H9 (cell line): ENCODE measurements around the gene SLCO2A1. TPM values are rescaled to one million over a fixed set of nuclear protein-coding genes. Genes with fewer than 3 reads are reported as not detected.
A peak's percentile ranks its signal among the peaks of the same experiment; 100 is the strongest.

Experiments
- DNase-seq: peaks from one replicate; pipeline ENCODE4 v3.0.0-alpha.2; 2017
- H2AFZ ChIP-seq: one replicate; pipeline ENCODE4 v1.6.1; 2013; ENCODE audit warnings: mild to moderate bottlenecking, low read length, control low read depth, moderate library complexity
- H2AK5ac ChIP-seq: 2 replicates; pipeline ENCODE4 v1.6.1; 2013; ENCODE audit warnings: low read length, control low read depth, mixed read lengths; ENCODE audit not compliant: insufficient read length
- H2BK120ac ChIP-seq: one replicate; pipeline ENCODE4 v1.6.1; 2013; ENCODE audit warnings: low read depth, mild to moderate bottlenecking, low read length, control low read depth, inconsistent platforms; ENCODE audit not compliant: poor library complexity, severe bottlenecking
- H2BK12ac ChIP-seq: 2 replicates; pipeline ENCODE4 v1.6.1; 2013; ENCODE audit warnings: low read length, control low read depth, mixed read lengths, low read depth; ENCODE audit not compliant: insufficient read length
- H2BK15ac ChIP-seq: 2 replicates; pipeline ENCODE4 v1.6.1; 2013; ENCODE audit warnings: low read depth, low read length, control low read depth
- H2BK20ac ChIP-seq: one replicate; pipeline ENCODE4 v1.6.1; 2013; ENCODE audit warnings: low read depth, mild to moderate bottlenecking, low read length, control low read depth, inconsistent platforms; ENCODE audit not compliant: poor library complexity, severe bottlenecking
- H2BK5ac ChIP-seq: 2 replicates; pipeline ENCODE4 v1.6.1; 2013; ENCODE audit warnings: low read length, control low read depth, mixed read lengths; ENCODE audit not compliant: insufficient read length
- H3K14ac ChIP-seq: 2 replicates; pipeline ENCODE4 v1.6.1; 2013; ENCODE audit warnings: low read length, control low read depth; ENCODE audit not compliant: insufficient read depth
- H3K18ac ChIP-seq: 2 replicates; pipeline ENCODE4 v1.6.1; 2013; ENCODE audit warnings: low read depth, mild to moderate bottlenecking, mixed read lengths, low read length, control low read depth; ENCODE audit not compliant: insufficient read length
- H3K23ac ChIP-seq: 2 replicates; pipeline ENCODE4 v1.6.1; 2013; ENCODE audit warnings: low read length, control low read depth, mixed read lengths, low read depth; ENCODE audit not compliant: insufficient read length
- H3K23me2 ChIP-seq: 2 replicates; pipeline ENCODE4 v1.6.1; 2013; ENCODE audit warnings: low read depth, mild to moderate bottlenecking, mixed read lengths, low read length, control low read depth; ENCODE audit not compliant: insufficient read length, poor library complexity, severe bottlenecking
- H3K27ac ChIP-seq: 2 replicates; pipeline ENCODE4 v1.5.1; 2013; ENCODE audit warnings: low read length, control low read depth, mixed read lengths, low read depth; ENCODE audit not compliant: insufficient read length
- H3K27me3 ChIP-seq: 2 replicates; pipeline ENCODE4 v1.6.1; 2013; ENCODE audit warnings: low read length, control low read depth, inconsistent platforms; ENCODE audit not compliant: insufficient read depth
- H3K4ac ChIP-seq: 2 replicates; pipeline ENCODE4 v1.6.1; 2013; ENCODE audit warnings: low read depth, mild to moderate bottlenecking, control low read depth, inconsistent platforms, low read length, moderate library complexity
- H3K4me1 ChIP-seq: 2 replicates; pipeline ENCODE4 v1.6.1; 2013; ENCODE audit warnings: low read length, control low read depth, inconsistent platforms; ENCODE audit not compliant: insufficient read depth
- H3K4me2 ChIP-seq: 2 replicates; pipeline ENCODE4 v1.6.1; 2013; ENCODE audit warnings: low read length, control low read depth, mixed read lengths; ENCODE audit not compliant: insufficient read length, insufficient read depth
- H3K56ac ChIP-seq: 2 replicates; pipeline ENCODE4 v1.6.1; 2013; ENCODE audit warnings: low read depth, mild to moderate bottlenecking, mixed read lengths, low read length, control low read depth; ENCODE audit not compliant: insufficient read length
- H3K79me1 ChIP-seq: 2 replicates; pipeline ENCODE4 v1.6.1; 2013; ENCODE audit warnings: low read depth, mild to moderate bottlenecking, moderate library complexity, low read length, control low read depth, inconsistent platforms; ENCODE audit not compliant: insufficient read depth, poor library complexity, severe bottlenecking
- H3K79me2 ChIP-seq: 2 replicates; pipeline ENCODE4 v1.6.1; 2013; ENCODE audit warnings: low read length, control low read depth, inconsistent platforms; ENCODE audit not compliant: insufficient read depth
- H3K9ac ChIP-seq: 2 replicates; pipeline ENCODE4 v1.6.1; 2013; ENCODE audit warnings: low read length, control low read depth, mixed read lengths; ENCODE audit not compliant: insufficient read length; ENCODE audit errors: extremely low read depth
- H3K9me3 ChIP-seq: one replicate; pipeline ENCODE4 v1.6.1; 2013; ENCODE audit warnings: low read depth, low read length, inconsistent platforms; ENCODE audit not compliant: control insufficient read depth
- H3T11ph ChIP-seq: one replicate; pipeline ENCODE4 v1.6.1; 2013; ENCODE audit warnings: mild to moderate bottlenecking, low read length, control low read depth, inconsistent platforms
- H4K20me1 ChIP-seq: one replicate; pipeline ENCODE4 v1.6.1; 2013; ENCODE audit not compliant: control insufficient read depth, insufficient read length, insufficient read depth
- H4K5ac ChIP-seq: 2 replicates; pipeline ENCODE4 v1.6.1; 2013; ENCODE audit warnings: low read depth, mild to moderate bottlenecking, mixed read lengths, low read length, control low read depth; ENCODE audit not compliant: insufficient read length
- H4K8ac ChIP-seq: replicated peaks from 2 replicates; pipeline ENCODE4 v1.6.1; 2013; ENCODE audit warnings: low read length, control low read depth, mixed read lengths, low read depth; ENCODE audit not compliant: insufficient read length
- H4K91ac ChIP-seq: 2 replicates; pipeline ENCODE4 v1.6.1; 2013; ENCODE audit warnings: low read depth, mild to moderate bottlenecking, moderate library complexity, mixed read lengths, low read length, control low read depth; ENCODE audit not compliant: insufficient read length
- H3K27ac Mint-ChIP-seq, 3 experiments: 2 replicates in 2 of 3; 3 replicates in 1 of 3; pipeline ENCODE4 v1.8.0; 2020 to 2021; ENCODE audit warnings: mixed read lengths in 3 of 3, mild to moderate bottlenecking in 1 of 3, moderate library complexity in 1 of 3
- H3K27me3 Mint-ChIP-seq: 2 replicates; pipeline ENCODE4 v1.8.0; 2021; ENCODE audit warnings: low read depth, mild to moderate bottlenecking, moderate library complexity, mixed read lengths
- H3K36me3 Mint-ChIP-seq, 3 experiments: 2 replicates in 2 of 3; 3 replicates in 1 of 3; pipeline ENCODE4 v1.8.0; 2020 to 2021; ENCODE audit warnings: low read depth in 3 of 3, mixed read lengths in 3 of 3; ENCODE audit not compliant: insufficient read depth in 1 of 3
- H3K4me1 Mint-ChIP-seq, 2 experiments: 2 replicates each; pipeline ENCODE4 v1.8.0; 2020; ENCODE audit warnings: mixed read lengths in 2 of 2
- H3K4me3 Mint-ChIP-seq, 2 experiments: 2 replicates in 1 of 2; 3 replicates in 1 of 2; pipeline ENCODE4 v1.8.0; 2020 to 2021; ENCODE audit warnings: mild to moderate bottlenecking in 2 of 2, mixed read lengths in 2 of 2, moderate library complexity in 1 of 2
- H3K9me3 Mint-ChIP-seq, 2 experiments: 2 replicates in 1 of 2; 3 replicates in 1 of 2; pipeline ENCODE4 v1.8.0; 2020; ENCODE audit warnings: mild to moderate bottlenecking in 2 of 2, mixed read lengths in 2 of 2, moderate library complexity in 1 of 2
- CTCF ChIP-seq: fragments of 200-600 bp; sonication (generic); conservative IDR thresholded peaks from 3 replicates; pipeline ENCODE4 v1.8.0; 2021; ENCODE audit warnings: antibody characterized with exemption, mild to moderate bottlenecking
- WGBS: extraction: QIAGEN DNeasy Blood & Tissue Kit; methylation state at CpG from one replicate; pipeline ENCODE4 v1.1.7; 2013; ENCODE audit warnings: missing lambda C conversion rate, low lambda C conversion rate, mixed read lengths; ENCODE audit not compliant: insufficient read length; ENCODE audit errors: extremely low coverage; 5-methylcytosine and 5-hydroxymethylcytosine counted together
- total RNA-seq: library from RNA; stranded (reverse); gene quantifications from 2 replicates; pipeline ENCODE4 v1.2.1, GENCODE V29; 2021

SLCO2A1 gene
- total RNA-seq, 1 experiment from 2014 or later, result 0.98 TPM

DNA sequence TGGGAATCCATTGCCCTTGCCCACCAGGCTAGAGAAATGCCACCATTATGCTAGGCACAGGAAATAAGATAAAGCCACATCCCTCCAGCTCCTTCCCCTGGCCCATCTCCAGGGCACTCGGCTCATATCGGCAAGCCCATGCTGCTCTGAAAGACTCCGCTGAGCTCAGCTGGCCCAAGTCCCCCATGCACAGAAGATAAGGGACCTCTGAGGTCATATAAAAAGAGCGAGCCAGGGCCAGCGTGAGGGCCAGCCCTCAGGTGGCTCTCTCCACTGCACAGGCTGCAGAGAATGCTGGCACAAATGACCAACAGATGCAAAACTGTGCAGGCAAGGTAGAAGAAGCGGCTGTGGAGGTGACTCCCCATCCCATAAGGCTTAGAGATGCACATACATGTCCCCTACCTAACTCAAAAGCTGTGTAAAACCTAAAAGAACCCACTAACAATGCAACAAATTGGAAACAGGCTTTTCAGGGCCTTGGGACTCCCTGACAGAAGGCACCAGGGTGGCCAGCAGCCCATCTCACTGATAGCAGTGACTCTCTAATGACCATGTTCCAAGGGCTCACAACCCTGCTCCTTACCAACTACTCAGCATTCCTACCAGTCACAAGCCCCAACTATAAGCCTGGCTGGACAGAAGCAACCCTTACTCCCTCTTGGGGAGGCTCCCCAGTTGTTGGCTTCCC, 137.0 kb downstream of the SLCO2A1 start:
- Histone ChIP-seq H3K9me3 (no peaks in the 10 kb centered on the region), H2BK15ac (no peak overlapping the region), H4K8ac (no peak overlapping the region), H2AFZ (no peak overlapping the region), H2AK5ac (no peak overlapping the region), H3K4me2 (no peak overlapping the region), H3K18ac (no peak overlapping the region), H2BK5ac (no peak overlapping the region), H3K27me3 (peaks cover 19% of the 10 kb centered on the region), H2BK20ac (no peak overlapping the region), H2BK120ac (no peak overlapping the region), H3K23me2 (peaks cover 9% of the 10 kb centered on the region), H2BK12ac (no peak overlapping the region), H4K91ac (no peak overlapping the region), H3K56ac (no peak overlapping the region), H3K23ac (no peak overlapping the region), H4K5ac (no peak overlapping the region), H3K27ac (no peak overlapping the region), H3K79me1 (no peaks in the 10 kb centered on the region), H3T11ph (no peak overlapping the region), H3K14ac (no peak overlapping the region), H3K9ac (no peak overlapping the region), H3K4ac (no peak overlapping the region), H4K20me1 (no peaks in the 10 kb centered on the region), H3K79me2 (no peaks in the 10 kb centered on the region), H3K4me1 (no peaks in the 10 kb centered on the region; the same call in 1 of the 2 replicates)
- H3K27ac Mint-ChIP-seq, result no peak overlapping the region
- no peak for TF ChIP-seq CTCF
- peaks cover 5 to 22% of the 10 kb centered on the region in 2 experiments for H3K4me1 Mint-ChIP-seq
- no peak for DNase-seq
- peak overlapping the region in 1 of 2 experiments; percentile 83; a peak in 1 of 5 replicates for H3K4me3 Mint-ChIP-seq
- H3K9me3 Mint-ChIP-seq, result 0 out of 5 replicates have a peak, but pooled peaks cover 0 to 2% of the 10 kb centered on the region in 2 experiments
- H3K27me3 Mint-ChIP-seq, result peaks cover 53% of the 10 kb centered on the region
- no peaks in the 10 kb centered on the region for H3K36me3 Mint-ChIP-seq
- no CpG with 5 or more reads among the region's 6 CpGs for WGBS
